GM23248 (cell line): Measurements from ENCODE around the gene RNF19B. TPM values are rescaled to one million over a fixed set of nuclear protein-coding genes. Genes with fewer than 3 reads are reported as not detected.

Experiments
- DNase-seq: peaks from one replicate; pipeline ENCODE4 v3.0.0-alpha.2; 2015
- H2AFZ ChIP-seq: fragments of 200-600 bp; sonication (generic); 2 replicates; pipeline ENCODE4 v1.6.1; 2016; ENCODE audit warnings: antibody characterized with exemption
- H3F3A ChIP-seq: fragments of 200-600 bp; sonication (generic); 2 replicates; pipeline ENCODE4 v1.6.1; 2016; ENCODE audit warnings: mild to moderate bottlenecking, antibody characterized with exemption, mixed run types; ENCODE audit not compliant: insufficient read depth
- H3K27ac ChIP-seq: fragments of 200-600 bp; sonication (generic); 2 replicates; pipeline ENCODE4 v1.5.1; 2016; ENCODE audit warnings: mild to moderate bottlenecking
- H3K27me3 ChIP-seq: fragments of 200-600 bp; sonication (generic); replicated peaks from 2 replicates; pipeline ENCODE4 v1.6.1; 2016; ENCODE audit warnings: mild to moderate bottlenecking; ENCODE audit not compliant: insufficient read depth
- H3K36me3 ChIP-seq: fragments of 200-600 bp; sonication (generic); 2 replicates; pipeline ENCODE4 v1.6.1; 2016; ENCODE audit warnings: low read depth, mild to moderate bottlenecking
- H3K4me1 ChIP-seq: fragments of 200-600 bp; sonication (generic); 2 replicates; pipeline ENCODE4 v1.6.1; 2016; ENCODE audit warnings: mild to moderate bottlenecking; ENCODE audit not compliant: insufficient read depth
- H3K4me2 ChIP-seq: fragments of 200-600 bp; sonication (generic); one replicate; pipeline ENCODE4 v1.6.1; 2016; ENCODE audit warnings: mild to moderate bottlenecking; ENCODE audit not compliant: unreplicated experiment
- H3K4me3 ChIP-seq: fragments of 200-600 bp; sonication (generic); 2 replicates; pipeline ENCODE4 v1.5.1; 2016; ENCODE audit warnings: mild to moderate bottlenecking
- H3K79me2 ChIP-seq: fragments of 200-600 bp; sonication (generic); 2 replicates; pipeline ENCODE4 v1.6.1; 2016; ENCODE audit warnings: mild to moderate bottlenecking; ENCODE audit not compliant: insufficient read depth
- H3K9ac ChIP-seq: fragments of 200-600 bp; sonication (generic); 2 replicates; pipeline ENCODE4 v1.6.1; 2016; ENCODE audit warnings: mild to moderate bottlenecking
- H3K9me2 ChIP-seq: fragments of 200-600 bp; sonication (generic); 2 replicates; pipeline ENCODE4 v1.6.1; 2016; ENCODE audit warnings: mixed run types, mild to moderate bottlenecking, moderate library complexity; ENCODE audit not compliant: insufficient read depth
- H3K9me3 ChIP-seq: fragments of 200-600 bp; sonication (generic); one replicate; pipeline ENCODE4 v1.6.1; 2017; ENCODE audit warnings: low read depth
- H4K20me1 ChIP-seq: fragments of 200-600 bp; sonication (generic); 2 replicates; pipeline ENCODE4 v1.6.0; 2016; ENCODE audit not compliant: insufficient read depth
- EZH2 ChIP-seq: fragments of 200-600 bp; sonication (generic); IDR thresholded peaks from 2 replicates; pipeline ENCODE4 v1.6.1; 2018; ENCODE audit warnings: antibody characterized with exemption, mild to moderate bottlenecking; ENCODE audit not compliant: insufficient read depth, poor library complexity, severe bottlenecking
- EZH2phosphoT487 ChIP-seq: fragments of 200-600 bp; sonication (generic); IDR thresholded peaks from 2 replicates; pipeline ENCODE4 v1.6.1; 2018; ENCODE audit warnings: antibody characterized with exemption, moderate library complexity, mild to moderate bottlenecking, low read depth; ENCODE audit not compliant: insufficient read depth
- WGBS, 2 experiments: methylation state at CpG; one replicate each; pipeline ENCODE4 v1.1.6; 2015 to 2017; ENCODE audit warnings: low lambda C conversion rate in 2 of 2, low coverage in 1 of 2; ENCODE audit errors: missing lambda C conversion rate in 2 of 2; 5-methylcytosine and 5-hydroxymethylcytosine counted together
- in situ Hi-C: fragments of 300-500 bp; cut with MboI; formaldehyde crosslinking; loops from 2 replicates; pipeline ENCODE4 v1.15.0; 2020
- polyA plus RNA-seq: library from polyadenylated mRNA; unstranded; fragments of >200 nt; fragmentation: Nextera tagmentation; extraction: Ambion mirVana; gene quantifications from 2 replicates; pipeline ENCODE4 v1.2.1, GENCODE V29; 2016
- total RNA-seq: library from RNA; depleted of rRNA; stranded (reverse); fragments of >200 nt; shearing (Covaris generic); gene quantifications from 2 replicates; pipeline ENCODE4 v1.2.3, GENCODE V29; 2014

RNF19B gene
- total and polyA plus RNA-seq, 2 experiments from 2014 or later, result 1.5 to 11.1 TPM

DNA sequence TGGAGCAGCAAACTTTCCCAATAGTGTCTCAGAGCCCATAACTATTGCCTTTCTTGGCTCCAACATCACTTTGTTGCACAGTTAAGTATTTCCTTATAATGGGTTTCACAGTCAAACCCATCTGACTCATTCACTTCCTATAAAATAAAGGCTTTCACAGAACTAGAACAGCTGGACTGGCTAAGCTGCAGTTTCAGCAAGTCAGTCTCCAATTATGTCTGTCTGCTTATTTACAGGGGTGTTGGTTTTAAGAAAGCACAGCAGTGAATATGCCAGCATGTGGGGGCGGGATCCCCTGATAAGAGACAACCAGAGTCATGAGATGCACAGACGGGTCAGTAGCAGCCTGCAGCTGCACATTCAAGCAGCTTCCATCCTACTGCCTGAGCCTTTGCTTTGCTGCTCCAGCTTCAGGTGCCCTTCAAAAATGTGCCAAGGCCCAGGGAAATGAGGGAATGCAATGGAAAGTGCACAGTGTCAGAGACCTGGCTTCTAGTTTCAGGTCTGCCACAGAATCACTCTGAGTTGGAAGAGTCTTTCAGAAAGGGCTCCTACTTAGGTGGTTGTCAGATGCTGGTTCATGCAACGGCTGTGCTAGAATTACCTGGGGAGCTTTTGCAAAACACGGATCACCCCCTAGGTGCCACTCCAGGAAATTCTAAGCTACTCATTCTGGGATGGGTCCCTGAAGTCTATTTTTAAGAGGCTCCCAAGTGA, 24.8 kb downstream of the RNF19B start:
- in situ Hi-C loops, result loop anchor here (5.0 kb wide), 1 partner anchor 67 kb away; no protein-coding TSS in a partner anchor
- Histone ChIP-seq H3K27ac (peak overlapping the region; percentile 60), H3K4me1 (peaks cover 19% of the 10 kb centered on the region), H3K4me2 (peak overlapping the region; percentile 21), H3F3A (peaks cover 27% of the 10 kb centered on the region), H3K9ac (no peak overlapping the region), H4K20me1 (no peaks in the 10 kb centered on the region), H3K4me3 (no peak overlapping the region), H3K79me2 (no peaks in the 10 kb centered on the region), H3K9me2 (no peaks in the 10 kb centered on the region), H2AFZ (no peak overlapping the region), H3K27me3 (no peaks in the 10 kb centered on the region), H3K9me3 (no peaks in the 10 kb centered on the region), H3K36me3 (peaks cover 19% of the 10 kb centered on the region)
- peak; percentile 92 for DNase-seq
- WGBS, 2 experiments, result 48 to 49% methylated on average over 4 of the region's 4 CpGs
- TF ChIP-seq EZH2, result no peak
- no peak for TF ChIP-seq EZH2phosphoT487

DNA sequence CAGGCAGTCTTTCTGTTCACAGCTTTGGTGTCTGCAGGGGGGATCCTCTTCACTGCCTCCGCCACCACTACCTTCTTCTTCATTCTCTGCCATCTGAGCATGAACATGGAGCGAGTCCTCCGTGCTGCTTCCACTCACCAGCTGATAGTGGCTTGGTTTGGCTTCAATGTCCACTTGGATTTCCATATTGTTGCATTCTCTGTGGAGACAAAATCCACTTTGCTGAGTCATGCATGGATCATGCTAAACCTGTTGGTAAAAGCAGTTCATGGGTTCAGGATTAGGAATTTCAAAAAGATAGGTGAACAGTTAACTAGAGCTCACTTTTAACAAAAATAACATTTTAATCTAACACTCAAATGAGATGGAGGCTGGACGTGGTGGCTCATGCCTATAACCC, 27.5 kb downstream of the RNF19B start:
- no peaks in the 10 kb centered on the region for H3K9me2 ChIP-seq
- in situ Hi-C loops, result loop anchor here (5.0 kb wide), 1 partner anchor 70 kb away; no protein-coding TSS in a partner anchor
- H3K4me2 ChIP-seq, result no peak overlapping the region
- no peak overlapping the region for H2AFZ ChIP-seq
- no peaks in the 10 kb centered on the region for H3K79me2 ChIP-seq
- 96 to 97% methylated on average over 4 of the region's 4 CpGs for WGBS, 2 experiments
- H3K27ac ChIP-seq, result no peak overlapping the region
- no peak overlapping the region for H3K9ac ChIP-seq
- H3K9me3 ChIP-seq, result no peaks in the 10 kb centered on the region
- H4K20me1 ChIP-seq, result no peaks in the 10 kb centered on the region
- H3K27me3 ChIP-seq, result no peaks in the 10 kb centered on the region
- H3K4me3 ChIP-seq, result no peak overlapping the region
- H3K36me3 ChIP-seq, result peaks cover 4% of the 10 kb centered on the region
- TF ChIP-seq EZH2phosphoT487 (no peak), EZH2 (no peak)
- DNase-seq, result no peak
- H3K4me1 ChIP-seq, result peaks cover 25% of the 10 kb centered on the region
- H3F3A ChIP-seq, result peaks cover 33% of the 10 kb centered on the region

DNA sequence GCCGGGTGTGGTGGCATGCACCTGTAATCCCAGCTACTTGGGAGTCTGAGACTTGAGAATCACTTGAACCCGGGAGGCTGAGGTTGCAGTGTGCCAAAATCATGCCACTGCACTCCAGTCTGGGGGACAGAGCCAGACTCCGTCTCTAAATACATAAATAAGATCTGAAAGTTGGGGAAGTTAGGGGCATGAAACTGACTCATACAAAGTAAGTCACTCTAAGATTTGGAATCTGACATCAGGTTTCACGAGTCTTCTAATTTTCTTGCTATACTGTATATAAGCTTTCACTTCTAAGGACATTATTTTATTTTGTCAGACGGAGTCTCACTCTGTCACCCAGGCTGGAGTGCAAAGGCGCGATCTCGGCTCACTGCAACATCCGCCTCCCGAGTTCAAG, 30.1 kb downstream of the RNF19B start:
- in situ Hi-C loops, result no loop called here
- Histone ChIP-seq H2AFZ (no peak overlapping the region), H3F3A (peaks cover 18% of the 10 kb centered on the region), H3K9me2 (no peaks in the 10 kb centered on the region), H3K4me1 (peaks cover 12% of the 10 kb centered on the region), H3K9ac (no peak overlapping the region), H3K4me3 (no peak overlapping the region), H3K79me2 (no peaks in the 10 kb centered on the region), H3K4me2 (no peak overlapping the region), H3K36me3 (no peaks in the 10 kb centered on the region; the same call in 1 of the 2 replicates), H3K27me3 (no peaks in the 10 kb centered on the region), H3K27ac (no peak overlapping the region), H4K20me1 (no peaks in the 10 kb centered on the region), H3K9me3 (no peaks in the 10 kb centered on the region)
- DNase-seq, result no peak
- WGBS, 2 experiments, result 91 to 92% methylated on average over 10 of the region's 10 CpGs
- TF ChIP-seq EZH2 (no peak), EZH2phosphoT487 (no peak)

DNA sequence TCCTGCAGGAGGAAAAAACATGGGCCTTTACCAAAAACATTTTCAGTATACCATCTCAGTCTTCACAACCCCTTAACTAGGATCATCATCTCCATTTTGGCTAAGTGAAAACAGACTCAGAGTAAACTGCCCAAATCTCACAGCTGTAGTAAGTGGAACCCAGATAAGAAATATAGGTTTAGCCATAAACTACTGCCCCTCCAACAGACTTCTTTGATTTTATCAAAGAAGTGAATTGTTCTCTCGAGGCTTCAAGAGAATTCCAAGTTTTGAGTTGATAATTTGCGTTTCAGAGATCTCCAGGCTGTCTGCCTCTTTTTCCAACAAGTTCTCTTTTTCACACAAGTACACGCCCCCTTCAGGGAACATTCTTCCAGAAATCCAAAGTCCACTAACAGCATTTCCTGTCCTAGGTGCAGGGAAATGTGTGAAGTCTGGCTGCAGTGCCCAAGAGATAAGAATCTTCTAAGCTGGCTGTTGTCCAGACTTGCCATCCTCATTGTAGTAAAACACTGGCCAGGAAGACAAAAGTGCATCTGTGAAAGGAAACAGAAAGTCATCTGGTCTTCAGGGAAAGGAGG, 30.8 kb downstream of the RNF19B start:
- DNase-seq, result peak; percentile 13
- no peak for TF ChIP-seq EZH2
- no peak for TF ChIP-seq EZH2phosphoT487
- WGBS, 2 experiments, result 36 to 39% methylated on average over 3 of the region's 3 CpGs
- Histone ChIP-seq H3K27me3 (no peaks in the 10 kb centered on the region), H4K20me1 (no peaks in the 10 kb centered on the region), H2AFZ (no peak overlapping the region), H3K4me1 (peaks cover 6% of the 10 kb centered on the region; the same call in 1 of the 2 replicates), H3F3A (peaks cover 11% of the 10 kb centered on the region), H3K79me2 (no peaks in the 10 kb centered on the region), H3K9me2 (no peaks in the 10 kb centered on the region), H3K4me2 (no peak overlapping the region), H3K9ac (no peak overlapping the region), H3K36me3 (no peaks in the 10 kb centered on the region; the same call in 1 of the 2 replicates), H3K9me3 (no peaks in the 10 kb centered on the region), H3K27ac (no peak overlapping the region), H3K4me3 (no peak overlapping the region)
- in situ Hi-C loops, result no loop called here
